Measurements from ENCODE around the gene BCL2L13.

DNA sequence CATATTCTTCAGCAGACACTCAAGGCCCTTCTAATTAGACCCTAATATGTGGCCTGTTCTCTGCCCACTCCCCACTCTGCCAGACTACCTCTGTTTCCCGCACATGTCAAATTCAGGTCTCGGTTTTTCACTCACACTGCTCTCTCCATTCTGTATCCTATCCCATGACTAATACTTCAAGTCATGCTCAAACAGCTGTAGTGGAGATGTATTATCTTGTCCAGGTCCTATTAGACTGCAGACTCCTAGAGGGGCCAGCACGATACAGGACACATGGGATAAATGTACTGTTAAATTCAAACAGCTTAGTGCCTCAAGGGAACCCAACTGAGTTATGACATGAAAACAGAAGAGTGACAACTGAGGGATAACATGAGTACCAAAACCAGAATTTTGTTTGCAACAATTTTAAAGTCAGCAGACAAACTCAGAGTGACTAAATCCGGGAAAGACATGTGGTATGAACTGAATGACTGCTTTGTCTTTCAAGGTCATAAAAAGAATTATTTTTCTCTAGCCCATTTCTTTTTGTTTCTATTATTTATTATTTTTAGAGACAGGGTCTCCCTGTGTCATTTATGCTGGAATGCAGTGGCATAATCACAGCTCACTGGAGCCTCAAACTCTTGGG lies 30.6 kb upstream of the BCL2L13 start:
- TF ChIP-seq CTCF (IDR thresholded peaks at IDR 0.05) (no peak), POLR2AphosphoS5 (IDR thresholded peaks at IDR 0.05) (no peak), POLR2A (IDR thresholded peaks at IDR 0.05) (no peak), EP300 (IDR thresholded peaks at IDR 0.05) (no peak)
